ENCODE measurements around the gene CENPP. TPM values are rescaled to one million over a fixed set of nuclear protein-coding genes. Genes with fewer than 3 reads are reported as not detected.

Gene CENPP
- total RNA-seq, 1 donor from 2014 or later = 4.3 TPM

- no peak for DNase-seq
- no peak overlapping the region for H3K27ac ChIP-seq
- no peak for ATAC-seq
- peaks cover 17% of the 10 kb centered on the region for H3K4me1 ChIP-seq
- H3K27me3 ChIP-seq (ENCODE audit: low read depth) = no peaks in the 10 kb centered on the region
- H3K36me3 ChIP-seq = no peaks in the 10 kb centered on the region
- no peak overlapping the region for H3K4me3 ChIP-seq
- TF ChIP-seq CTCF (IDR thresholded peaks at IDR 0.05) = no peak
- H3K9me3 ChIP-seq = no peaks in the 10 kb centered on the region
- intact Hi-C loops (cut with DNase I) = no loop called here
These were observed 153.0 kb downstream of the CENPP start for GRCh38 chr9:92478783-92479182.

GRCh38 chr9:92479346-92479745 lies 153.6 kb downstream of the CENPP start:
- ATAC-seq = no peak
- intact Hi-C loops (cut with DNase I) = no loop called here
- H3K27ac ChIP-seq = no peak overlapping the region
- no peak overlapping the region for H3K4me3 ChIP-seq
- no peak for DNase-seq
- no peaks in the 10 kb centered on the region for H3K36me3 ChIP-seq
- no peaks in the 10 kb centered on the region for H3K27me3 ChIP-seq (ENCODE audit: low read depth)
- H3K9me3 ChIP-seq = no peaks in the 10 kb centered on the region
- peaks cover 22% of the 10 kb centered on the region for H3K4me1 ChIP-seq
- no peak for TF ChIP-seq CTCF (IDR thresholded peaks at IDR 0.05)

GRCh38 chr9:92480291-92480771 lies 154.6 kb downstream of the CENPP start:
- peak overlapping the region; percentile 46 for H3K27ac ChIP-seq
- intact Hi-C loops (cut with DNase I) = no loop called here
- no peaks in the 10 kb centered on the region for H3K9me3 ChIP-seq
- H3K4me1 ChIP-seq = peaks cover 23% of the 10 kb centered on the region
- TF ChIP-seq CTCF (IDR thresholded peaks at IDR 0.05) = no peak
- H3K27me3 ChIP-seq (ENCODE audit: low read depth) = no peaks in the 10 kb centered on the region
- DNase-seq (no peak), ATAC-seq (no peak)
- H3K4me3 ChIP-seq = no peak overlapping the region
- H3K36me3 ChIP-seq = no peaks in the 10 kb centered on the region

- TF ChIP-seq CTCF (IDR thresholded peaks at IDR 0.05) = no peak
- Histone ChIP-seq H3K36me3 (no peaks in the 10 kb centered on the region), H3K4me3 (no peak overlapping the region), H3K9me3 (no peaks in the 10 kb centered on the region), H3K27ac (peak overlapping the region; percentile 46), H3K4me1 (peaks cover 23% of the 10 kb centered on the region), H3K27me3 (ENCODE audit: low read depth) (no peaks in the 10 kb centered on the region)
- no peak for ATAC-seq
- intact Hi-C loops (cut with DNase I) = no loop called here
- no peak for DNase-seq
These were observed 155.4 kb downstream of the CENPP start for GRCh38 chr9:92480986-92481633.

GRCh38 chr9:92482329-92482728 lies 156.6 kb downstream of the CENPP start, which contains the start of gene ASPN:
Gene ASPN, minus strand, starts transcription at chr9:92482506.
- intact Hi-C loops (cut with DNase I) = no loop called here
- peaks cover 23% of the 10 kb centered on the region for H3K4me1 ChIP-seq
- H3K4me3 ChIP-seq = no peak within 1 kb of the TSS
- H3K36me3 ChIP-seq = no peaks in the 10 kb centered on the region
- H3K27ac ChIP-seq = peak within 1 kb of the TSS; percentile 53
- no peak for TF ChIP-seq CTCF (IDR thresholded peaks at IDR 0.05)
- no peak for ATAC-seq
- H3K27me3 ChIP-seq (ENCODE audit: low read depth) = no peaks in the 10 kb centered on the region
- H3K9me3 ChIP-seq = no peaks in the 10 kb centered on the region
- no peak for DNase-seq
